ENCODE measurements around the gene MAPK4. TPM values are rescaled to one million over a fixed set of nuclear protein-coding genes. Genes with fewer than 3 reads are reported as not detected.
"Not testable (repeated sequence)": the region's sequence is repeated elsewhere in the genome, so short reads cannot be mapped to it uniquely, and the experiment has no call there.

MAPK4 gene
- total RNA-seq, 4 donors from 2014 or later: 0.26 to 2.8 (median 0.77) TPM

DNA sequence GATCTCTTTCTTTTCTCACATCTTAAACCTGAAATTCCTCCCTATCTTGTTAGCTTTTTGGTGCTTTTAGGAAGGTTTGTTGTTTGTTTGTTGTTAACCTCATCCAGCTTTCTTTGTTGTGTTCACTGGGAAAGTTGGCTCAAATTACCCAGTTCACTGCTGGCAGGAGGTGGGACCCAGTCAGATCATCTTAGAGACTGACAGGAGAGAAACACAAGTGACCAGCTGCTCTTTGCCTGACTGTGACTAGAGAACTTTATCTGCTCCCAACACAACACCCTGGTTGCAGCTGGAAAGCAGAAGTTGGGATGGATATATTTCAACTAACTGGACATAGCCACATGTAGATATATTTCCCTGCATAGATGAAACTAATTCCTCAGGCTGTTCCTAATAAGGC, 10.0 kb downstream of the MAPK4 start:
- Histone ChIP-seq H3K4me1 (no peaks in the 10 kb centered on the region), H3K36me3 (no peaks in the 10 kb centered on the region), H3K27me3 (no peaks in the 10 kb centered on the region), H3K27ac (no peak overlapping the region), H3K4me3 (no peak overlapping the region), H3K9me3 (no peaks in the 10 kb centered on the region)
- no peak for TF ChIP-seq POLR2A (IDR thresholded peaks at IDR 0.05)
- TF ChIP-seq, protein P1, sequence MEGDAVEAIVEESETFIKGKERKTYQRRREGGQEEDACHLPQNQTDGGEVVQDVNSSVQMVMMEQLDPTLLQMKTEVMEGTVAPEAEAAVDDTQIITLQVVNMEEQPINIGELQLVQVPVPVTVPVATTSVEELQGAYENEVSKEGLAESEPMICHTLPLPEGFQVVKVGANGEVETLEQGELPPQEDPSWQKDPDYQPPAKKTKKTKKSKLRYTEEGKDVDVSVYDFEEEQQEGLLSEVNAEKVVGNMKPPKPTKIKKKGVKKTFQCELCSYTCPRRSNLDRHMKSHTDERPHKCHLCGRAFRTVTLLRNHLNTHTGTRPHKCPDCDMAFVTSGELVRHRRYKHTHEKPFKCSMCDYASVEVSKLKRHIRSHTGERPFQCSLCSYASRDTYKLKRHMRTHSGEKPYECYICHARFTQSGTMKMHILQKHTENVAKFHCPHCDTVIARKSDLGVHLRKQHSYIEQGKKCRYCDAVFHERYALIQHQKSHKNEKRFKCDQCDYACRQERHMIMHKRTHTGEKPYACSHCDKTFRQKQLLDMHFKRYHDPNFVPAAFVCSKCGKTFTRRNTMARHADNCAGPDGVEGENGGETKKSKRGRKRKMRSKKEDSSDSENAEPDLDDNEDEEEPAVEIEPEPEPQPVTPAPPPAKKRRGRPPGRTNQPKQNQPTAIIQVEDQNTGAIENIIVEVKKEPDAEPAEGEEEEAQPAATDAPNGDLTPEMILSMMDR (IDR thresholded peaks at IDR 0.05): no peak
- intact Hi-C loops (cut with DNase I; ENCODE audit: low total_unique reads): no loop called here
- DNase-seq: no peak

DNA sequence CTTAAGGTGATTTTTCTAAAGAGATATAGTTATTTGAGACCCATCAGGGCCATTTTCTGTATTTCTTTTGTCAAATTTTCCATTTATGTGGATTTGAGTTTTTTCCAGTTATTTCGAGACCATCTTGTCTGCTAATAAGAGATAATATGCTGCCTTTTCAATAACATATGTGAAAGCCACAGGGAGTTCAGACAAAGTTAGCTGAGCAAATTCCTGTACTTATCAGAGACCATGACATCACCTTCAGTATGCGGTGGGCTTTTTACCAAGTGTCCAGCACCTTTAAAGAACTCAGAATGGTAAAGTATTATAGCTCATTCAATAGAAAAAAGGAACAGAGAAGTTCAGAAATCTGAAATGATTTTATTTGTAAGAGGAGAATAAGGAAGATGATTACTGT, 11.7 kb downstream of the MAPK4 start:
- Histone ChIP-seq H3K4me1 (no peaks in the 10 kb centered on the region), H3K36me3 (no peaks in the 10 kb centered on the region), H3K4me3 (no peak overlapping the region), H3K27me3 (no peaks in the 10 kb centered on the region), H3K27ac (no peak overlapping the region), H3K9me3 (no peaks in the 10 kb centered on the region)
- DNase-seq: no peak
- intact Hi-C loops (cut with DNase I; ENCODE audit: low total_unique reads): no loop called here
- no peak for TF ChIP-seq POLR2A (IDR thresholded peaks at IDR 0.05)
- TF ChIP-seq, protein P1 (IDR thresholded peaks at IDR 0.05): no peak

DNA sequence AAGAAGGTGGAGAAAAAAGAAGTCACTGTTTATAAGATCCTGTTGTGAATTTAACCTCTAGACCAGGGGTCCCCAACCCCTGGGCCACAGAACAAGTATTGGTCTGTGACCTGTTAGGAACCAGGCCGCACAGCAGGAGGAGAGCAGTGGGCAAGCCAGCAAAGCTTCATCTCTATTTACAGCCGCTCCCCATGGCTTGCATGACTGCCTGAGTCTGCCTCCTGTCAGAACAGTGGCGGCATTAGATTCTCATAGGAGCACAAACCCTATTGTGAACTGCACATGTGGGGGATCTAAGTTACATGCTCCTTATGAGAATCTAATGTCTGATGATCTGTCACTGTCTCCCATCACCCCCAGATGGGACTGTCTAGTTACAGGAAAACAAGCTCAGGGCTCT, 13.3 kb downstream of the MAPK4 start:
- not testable (repeated sequence) for DNase-seq

DNA sequence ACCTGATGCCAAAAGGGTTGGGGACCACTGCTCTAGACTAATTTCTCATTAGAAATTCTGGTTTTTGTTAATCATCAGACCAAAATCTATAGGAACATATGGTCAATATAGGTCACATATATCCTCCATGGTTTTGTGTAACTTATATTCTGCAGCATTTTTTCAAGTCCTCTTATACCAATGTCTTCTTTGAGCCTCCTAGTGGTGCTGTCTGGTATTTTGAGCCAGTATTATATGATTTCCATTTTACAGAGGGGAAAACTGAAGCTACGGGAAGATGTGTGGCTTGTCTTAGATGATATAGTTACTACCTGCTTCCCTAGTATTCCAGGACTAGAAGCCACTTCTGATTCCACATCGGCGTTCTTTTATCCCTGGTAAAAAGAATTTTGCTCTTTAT, 13.8 kb downstream of the MAPK4 start:
- no peaks in the 10 kb centered on the region for H3K36me3 ChIP-seq
- intact Hi-C loops (cut with DNase I; ENCODE audit: low total_unique reads): no loop called here

More for the DNA sequence above, 13.3 kb downstream of the MAPK4 start:
- H3K9me3 ChIP-seq; H3K36me3 ChIP-seq; intact Hi-C loops (cut with DNase I; ENCODE audit: low total_unique reads); H3K4me3 ChIP-seq; H3K27ac ChIP-seq; H3K27me3 ChIP-seq; H3K4me1 ChIP-seq: not testable (repeated sequence)

DNA sequence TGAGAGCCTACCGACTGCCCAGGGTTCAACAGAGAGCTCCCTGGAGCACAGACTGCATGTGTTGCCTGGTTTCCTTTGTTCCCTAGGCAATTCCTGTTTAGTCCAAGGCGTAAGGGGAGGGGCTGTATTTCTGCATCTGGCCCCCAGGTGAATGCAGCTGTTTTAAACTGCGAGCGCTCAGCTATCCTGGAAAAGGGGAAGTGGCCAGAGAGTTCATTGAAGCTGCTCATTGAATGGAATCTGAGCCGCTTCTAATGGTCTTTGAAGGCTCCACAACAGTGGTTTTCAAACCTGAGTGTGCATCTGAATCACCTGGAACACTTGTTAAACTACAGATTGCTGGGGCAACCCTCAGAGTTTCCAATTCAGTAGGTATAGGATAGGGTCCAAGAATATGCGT, 18.1 kb downstream of the MAPK4 start:
- Histone ChIP-seq H3K27me3 (no peaks in the 10 kb centered on the region), H3K27ac (no peak overlapping the region), H3K4me1 (no peaks in the 10 kb centered on the region), H3K36me3 (no peaks in the 10 kb centered on the region), H3K4me3 (no peak overlapping the region), H3K9me3 (no peaks in the 10 kb centered on the region)
- TF ChIP-seq POLR2A (IDR thresholded peaks at IDR 0.05): no peak
- TF ChIP-seq, protein P1 (IDR thresholded peaks at IDR 0.05): no peak
- DNase-seq: no peak
- intact Hi-C loops (cut with DNase I; ENCODE audit: low total_unique reads): no loop called here

More for the DNA sequence above, 13.8 kb downstream of the MAPK4 start:
- H3K27me3 ChIP-seq: no peaks in the 10 kb centered on the region
- no peak for DNase-seq
- no peak overlapping the region for H3K27ac ChIP-seq
- H3K9me3 ChIP-seq: no peaks in the 10 kb centered on the region
- H3K4me3 ChIP-seq: no peak overlapping the region
- H3K4me1 ChIP-seq: no peaks in the 10 kb centered on the region
- TF ChIP-seq, protein P1 (IDR thresholded peaks at IDR 0.05): no peak
- no peak for TF ChIP-seq POLR2A (IDR thresholded peaks at IDR 0.05)

DNA sequence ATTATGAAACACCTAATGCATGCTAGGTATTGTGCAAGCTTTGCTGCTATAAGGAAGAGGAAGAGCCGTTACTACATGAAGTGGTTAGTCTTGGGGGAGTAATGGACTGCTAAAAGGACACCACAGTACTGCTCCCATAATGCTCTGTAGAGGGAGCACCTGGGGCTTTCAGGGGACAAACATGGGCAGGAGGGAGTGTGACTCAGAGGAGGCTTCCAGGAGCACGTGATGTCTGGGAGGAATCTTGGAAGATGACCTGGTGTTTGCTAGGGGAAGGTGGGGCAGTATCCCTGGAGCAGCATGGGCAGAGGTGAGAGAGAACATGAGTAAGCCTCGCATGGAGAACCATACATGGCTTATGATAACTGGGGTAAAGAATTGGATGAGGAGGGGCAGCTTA, 18.8 kb downstream of the MAPK4 start:
- no peaks in the 10 kb centered on the region for H3K36me3 ChIP-seq
- no peak overlapping the region for H3K4me3 ChIP-seq
- no peak for TF ChIP-seq POLR2A (IDR thresholded peaks at IDR 0.05)
- TF ChIP-seq, protein P1 (IDR thresholded peaks at IDR 0.05): no peak
- no peaks in the 10 kb centered on the region for H3K9me3 ChIP-seq
- no peak overlapping the region for H3K27ac ChIP-seq
- intact Hi-C loops (cut with DNase I; ENCODE audit: low total_unique reads): no loop called here
- no peaks in the 10 kb centered on the region for H3K4me1 ChIP-seq
- DNase-seq: no peak
- no peaks in the 10 kb centered on the region for H3K27me3 ChIP-seq

All from uterus (tissue), 4 donors.